HG03025 (cell line): Measurements from ENCODE around the gene CFD.
A peak's percentile ranks its signal among the peaks of the same experiment; 100 is the strongest.
"Not testable (repeated sequence)": the region's sequence is repeated elsewhere in the genome, so short reads cannot be mapped to it uniquely, and the experiment has no call there.

ENCODE experiments used
- ATAC-seq: cut with Tn5 transposase; IDR thresholded peaks from one replicate; pipeline ENCODE4 v1.9.1; 2021; ENCODE audit warnings: mild to moderate bottlenecking, moderate library complexity; ENCODE audit not compliant: unreplicated experiment, low FRiP score

The CFD gene

GRCh38 chr19:885536-886224, 26.2 kb downstream of the CFD start:
- ATAC-seq: no peak

- no peak for ATAC-seq
These were observed 27.6 kb downstream of the CFD start for GRCh38 chr19:887072-887471.

GRCh38 chr19:887599-887998, 28.1 kb downstream of the CFD start:
- no peak for ATAC-seq

GRCh38 chr19:888581-889385, 29.3 kb downstream of the CFD start:
- ATAC-seq: no peak

GRCh38 chr19:889662-890295, 30.3 kb downstream of the CFD start:
- no peak for ATAC-seq

- ATAC-seq: no peak
These were observed 31.4 kb downstream of the CFD start for GRCh38 chr19:890831-891230.

- not testable (repeated sequence) for ATAC-seq
These were observed 32.1 kb downstream of the CFD start for GRCh38 chr19:891421-892200.

GRCh38 chr19:892243-892893, 32.9 kb downstream of the CFD start:
- ATAC-seq: no peak

- peak; percentile 70 for ATAC-seq
These were observed 33.6 kb downstream of the CFD start, which contains the start of the genes MED16 and RNU6-9 for GRCh38 chr19:892894-893689. TSS of gene MED16 (minus strand) at chr19:893187. CDS start at chr19:891131, 2,056 bp downstream. TSS of gene RNU6-9 (plus strand) at chr19:893484.

GRCh38 chr19:896434-896833, 37.0 kb downstream of the CFD start:
- no peak for ATAC-seq

- no peak for ATAC-seq
These were observed 37.5 kb downstream of the CFD start for GRCh38 chr19:896999-897398.

- ATAC-seq: no peak
These were observed 38.1 kb downstream of the CFD start for GRCh38 chr19:897442-898039.

GRCh38 chr19:898663-899062, 39.2 kb downstream of the CFD start:
- ATAC-seq: no peak

GRCh38 chr19:899336-900042, 40.0 kb downstream of the CFD start:
- ATAC-seq: no peak

- ATAC-seq: no peak
These were observed 40.5 kb downstream of the CFD start for GRCh38 chr19:900043-900301.

GRCh38 chr19:900302-901111, 41.0 kb downstream of the CFD start:
- ATAC-seq: no peak

- no peak for ATAC-seq
These were observed 42.0 kb downstream of the CFD start for GRCh38 chr19:901216-902092.
